ENCODE measurements around the gene IFT122.

DNA sequence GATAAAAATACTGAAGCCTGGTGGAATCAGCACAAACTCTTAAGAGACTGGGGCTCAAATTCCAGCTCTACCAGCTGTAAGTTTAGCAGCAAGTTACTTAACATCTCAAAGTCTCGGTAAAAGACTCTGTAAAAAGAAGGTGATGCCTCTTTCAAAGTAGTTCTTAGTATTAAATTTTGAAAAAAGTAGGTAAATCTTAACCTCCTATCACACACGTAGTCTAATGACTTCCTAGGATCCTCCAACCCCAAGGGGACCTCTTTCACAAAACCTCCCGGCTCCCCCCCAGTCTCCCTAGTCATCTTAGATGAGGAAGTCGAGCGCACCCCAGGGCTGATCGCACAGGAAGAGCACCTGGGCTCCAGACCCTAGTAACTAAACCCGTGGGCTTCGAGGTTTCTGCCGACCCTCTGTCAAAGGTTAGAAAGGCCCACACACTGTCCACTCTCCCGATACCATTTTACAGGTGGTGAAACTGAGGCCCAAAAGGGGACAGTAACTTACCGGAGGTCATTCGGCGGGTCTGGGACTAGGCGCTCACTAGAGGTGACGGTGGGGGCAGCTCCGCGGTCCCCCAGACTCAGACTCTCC is 703 bp upstream of the IFT122 start:
- TF ChIP-seq POLR2A (IDR thresholded peaks at IDR 0.05) = no peak
- TF ChIP-seq, protein P1, sequence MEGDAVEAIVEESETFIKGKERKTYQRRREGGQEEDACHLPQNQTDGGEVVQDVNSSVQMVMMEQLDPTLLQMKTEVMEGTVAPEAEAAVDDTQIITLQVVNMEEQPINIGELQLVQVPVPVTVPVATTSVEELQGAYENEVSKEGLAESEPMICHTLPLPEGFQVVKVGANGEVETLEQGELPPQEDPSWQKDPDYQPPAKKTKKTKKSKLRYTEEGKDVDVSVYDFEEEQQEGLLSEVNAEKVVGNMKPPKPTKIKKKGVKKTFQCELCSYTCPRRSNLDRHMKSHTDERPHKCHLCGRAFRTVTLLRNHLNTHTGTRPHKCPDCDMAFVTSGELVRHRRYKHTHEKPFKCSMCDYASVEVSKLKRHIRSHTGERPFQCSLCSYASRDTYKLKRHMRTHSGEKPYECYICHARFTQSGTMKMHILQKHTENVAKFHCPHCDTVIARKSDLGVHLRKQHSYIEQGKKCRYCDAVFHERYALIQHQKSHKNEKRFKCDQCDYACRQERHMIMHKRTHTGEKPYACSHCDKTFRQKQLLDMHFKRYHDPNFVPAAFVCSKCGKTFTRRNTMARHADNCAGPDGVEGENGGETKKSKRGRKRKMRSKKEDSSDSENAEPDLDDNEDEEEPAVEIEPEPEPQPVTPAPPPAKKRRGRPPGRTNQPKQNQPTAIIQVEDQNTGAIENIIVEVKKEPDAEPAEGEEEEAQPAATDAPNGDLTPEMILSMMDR (IDR thresholded peaks at IDR 0.05) = no peak
